GM12878 (cell line): ENCODE measurements around the gene SAP30L. TPM values are rescaled to one million over a fixed set of nuclear protein-coding genes. Genes with fewer than 3 reads are reported as not detected.

ENCODE experiments used
- ATAC-seq: fragments of 200-7000 bp; cut with Tn5 transposase; 3 replicates; pipeline ENCODE4 v1.9.1; 2020; ENCODE audit warnings: mild to moderate bottlenecking, moderate library complexity
- BruUV-seq: library from RNA; stranded (reverse); fragments of 400-500 nt; replicated peaks from 2 replicates; lab custom pipeline; 2021; lab: Mats Ljungman, UMichigan
- CTCF ChIA-PET: fragments of 300-600 bp; sonication (Branson Sonifier 250); formaldehyde crosslinking; extraction: SDS; loops from one replicate; lab custom pipeline; 2021; ENCODE audit warnings: inconsistent platforms; lab: Yijun Ruan, JAX
- POLR2A ChIA-PET: fragments of 350-600 bp; formaldehyde crosslinking; extraction: SDS; loops from one replicate; lab custom pipeline; 2021; ENCODE audit warnings: inconsistent platforms; lab: Charles Lee
- RAD21 ChIA-PET: fragments of 300-600 bp; sonication (Branson Sonifier 250); formaldehyde crosslinking; loops from one replicate; lab custom pipeline; 2023; ENCODE audit warnings: antibody characterized with exemption; ENCODE audit not compliant: unreplicated experiment; lab: Charles Lee
- SMC1A ChIA-PET: fragments of 300-600 bp; sonication (Branson Sonifier 250); formaldehyde crosslinking; loops from one replicate; lab custom pipeline; 2023; ENCODE audit not compliant: unreplicated experiment, uncharacterized antibody; lab: Charles Lee
- DNase-seq: peaks from one replicate; pipeline ENCODE4 v3.0.0-alpha.2; 2011; ENCODE audit warnings: low read depth, low spot score
- FAIRE-seq: peaks from 3 replicates; lab custom pipeline; 2011; peaks lifted over from hg19 to GRCh38; lab: Jason Lieb, UNC
- H2AFZ ChIP-seq: 2 replicates; pipeline ENCODE4 v1.6.0; 2011; ENCODE audit warnings: low read depth, low read length, control low read depth; ENCODE audit not compliant: control insufficient read depth
- H3K27ac ChIP-seq: 2 replicates; pipeline ENCODE4 v1.5.1; 2011; ENCODE audit warnings: control low read depth; ENCODE audit not compliant: control insufficient read depth, insufficient read depth
- H3K27me3 ChIP-seq, 2 experiments: replicated peaks in 1 of 2; 2 replicates each; pipeline versions ENCODE4 v1.6.0 to v1.6.1; 2011; ENCODE audit warnings: low read length in 1 of 2; ENCODE audit not compliant: control insufficient read depth in 2 of 2, insufficient read depth in 2 of 2
- H3K36me3 ChIP-seq, 2 experiments: 2 replicates each; pipeline ENCODE4 v1.5.1; 2011; ENCODE audit warnings: low read length in 1 of 2; ENCODE audit not compliant: control insufficient read depth in 2 of 2, insufficient read depth in 2 of 2
- H3K4me1 ChIP-seq: 2 replicates; pipeline ENCODE4 v1.6.1; 2011; ENCODE audit warnings: mild to moderate bottlenecking, low read length, moderate library complexity, mixed read lengths; ENCODE audit not compliant: control insufficient read depth, insufficient read depth
- H3K4me2 ChIP-seq: 2 replicates; pipeline ENCODE4 v1.6.0; 2011; ENCODE audit warnings: control low read depth; ENCODE audit not compliant: control insufficient read depth, insufficient read depth
- H3K4me3 ChIP-seq: fragments of 200-600 bp; sonication (generic); 2 replicates; pipeline ENCODE4 v1.5.1; 2016
- H3K79me2 ChIP-seq: 2 replicates; pipeline ENCODE4 v1.6.0; 2011; ENCODE audit warnings: low read length; ENCODE audit not compliant: control insufficient read depth, insufficient read depth
- H3K9ac ChIP-seq: 2 replicates; pipeline ENCODE4 v1.8.0; 2011; ENCODE audit warnings: low read length, control low read depth, mixed read lengths; ENCODE audit not compliant: control insufficient read depth, insufficient read depth
- H3K9me3 ChIP-seq: replicated peaks from 3 replicates; pipeline ENCODE4 v1.5.1; 2011; ENCODE audit warnings: mild to moderate bottlenecking, low read length; ENCODE audit not compliant: control insufficient read depth, insufficient read depth
- H4K20me1 ChIP-seq: 2 replicates; pipeline ENCODE4 v1.6.0; 2011; ENCODE audit not compliant: control insufficient read depth, insufficient read depth
- KAT2A ChIP-seq: conservative IDR thresholded peaks from 2 replicates; pipeline ENCODE4 v1.6.1; 2011; ENCODE audit warnings: low read depth, low read length; ENCODE audit not compliant: control insufficient read depth
- KLF5 ChIP-seq: fragments of 450-650 bp; IDR thresholded peaks from 2 replicates; pipeline ENCODE4 v1.6.1; 2014; ENCODE audit warnings: mild to moderate bottlenecking; ENCODE audit not compliant: partially characterized antibody
- PAX5 ChIP-seq: IDR thresholded peaks from 2 replicates; pipeline ENCODE4 v1.6.1; 2011; ENCODE audit warnings: low read depth, low read length, borderline replicate concordance
- RUNX3 ChIP-seq: IDR thresholded peaks from 2 replicates; pipeline ENCODE4 v1.6.1; 2012; ENCODE audit warnings: low read length, inconsistent platforms
- SIX5 ChIP-seq: IDR thresholded peaks from 2 replicates; pipeline ENCODE4 v1.6.1; 2011; ENCODE audit warnings: mild to moderate bottlenecking, low read depth, low read length, moderate library complexity; ENCODE audit not compliant: severe bottlenecking
- SP1 ChIP-seq: IDR thresholded peaks from one replicate; pipeline ENCODE4 v1.6.1; 2011; ENCODE audit warnings: low read depth, low read length
- SPI1 ChIP-seq: IDR thresholded peaks from 2 replicates; pipeline ENCODE4 v1.6.1; 2011; ENCODE audit warnings: low read depth, mild to moderate bottlenecking, low read length, moderate library complexity, borderline replicate concordance; ENCODE audit not compliant: insufficient read depth
- TBL1XR1 ChIP-seq: IDR thresholded peaks from 2 replicates; pipeline ENCODE4 v1.6.1; 2012; ENCODE audit warnings: low read depth, low read length, improper control_type of control experiment
- WGBS: methylation state at CpG from one replicate; pipeline ENCODE4 v1.1.6; 2016; ENCODE audit warnings: low lambda C conversion rate; ENCODE audit not compliant: insufficient replicate concordance, insufficient coverage; ENCODE audit errors: missing lambda C conversion rate; 5-methylcytosine and 5-hydroxymethylcytosine counted together
- in situ Hi-C: fragments of 300-500 bp; cut with MboI; formaldehyde crosslinking; loops from 9 replicates; pipeline ENCODE4 v1.14.3; 2018; ENCODE audit warnings: mixed read lengths
- intact Hi-C: fragments of 100-400 bp; cut with micrococcal nuclease; formaldehyde crosslinking; loops from one replicate; pipeline ENCODE4 v1.14.2; 2022; ENCODE audit not compliant: unreplicated experiment
- polyA plus RNA-seq, 11 experiments: library from polyadenylated mRNA; depleted of rRNA in 4 of 11; unstranded in 6 of 11; stranded (reverse) in 5 of 11; fragments of >200 nt; fragmentation: Nextera tagmentation in 4 of 11; fragmentation: Illumina TruSeq in 1 of 11; extraction: Ambion mirVana in 4 of 11; extraction: Trizol in 1 of 11; gene quantifications; 1 replicate in 1 of 11; 2 replicates in 10 of 11; pipeline versions ENCODE4 v1.2.1 to v1.2.3, GENCODE V29; 2011 to 2016; ENCODE audit warnings: inconsistent platforms in 2 of 11, missing spikeins in 2 of 11, low read depth in 1 of 11
- total RNA-seq, 4 experiments: library from RNA; depleted of rRNA in 3 of 4; stranded (reverse); fragments of >200 nt in 3 of 4; fragmentation: Illumina TruSeq in 1 of 4; extraction: Trizol in 1 of 4; gene quantifications; 2 replicates each; pipeline versions ENCODE4 v1.2.1 to v1.2.3, GENCODE V29; 2013 to 2021
- TF ChIP-seq, protein P1 (sequence below): IDR thresholded peaks from 2 replicates; pipeline ENCODE4 v1.6.1; 2012; ENCODE audit warnings: mild to moderate bottlenecking, low read depth, low read length

Gene SAP30L
- total and polyA plus RNA-seq, 10 of the 15 experiments (the other 5 are each of a cell fraction or from before 2014, with no cell fraction given) = 2.4 to 36.8 (median 15.7) TPM

DNA sequence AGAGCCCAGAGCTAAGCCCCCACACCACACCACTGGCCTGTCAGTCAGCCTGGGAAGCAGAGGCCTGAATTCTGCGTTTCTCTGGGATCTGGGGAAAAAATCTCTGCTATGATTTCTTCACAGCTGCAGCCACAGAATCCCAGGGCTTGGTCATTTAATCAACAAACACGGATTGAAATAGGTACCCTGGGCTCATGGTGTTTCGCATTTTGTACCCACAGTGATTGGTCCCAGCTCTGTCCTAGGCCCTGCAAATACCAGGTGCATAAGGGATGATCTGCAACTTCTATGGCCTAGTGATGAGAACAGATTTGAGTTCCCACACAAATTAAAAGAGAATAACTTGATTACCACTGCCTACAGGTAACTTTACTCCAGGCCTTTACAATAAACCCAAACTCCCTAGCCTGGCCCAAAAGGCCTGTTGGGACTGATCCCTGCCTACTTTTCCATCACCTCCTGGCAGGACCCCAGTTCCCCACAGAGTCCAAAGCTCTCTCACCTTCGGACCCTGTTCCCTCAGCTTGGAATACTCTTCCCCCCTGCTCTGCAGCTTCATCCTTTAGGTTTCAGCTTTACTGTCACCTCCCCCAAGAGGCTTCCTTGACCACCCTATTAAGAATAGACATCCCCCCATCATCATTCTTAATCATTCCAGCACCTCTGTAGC, 14.7 kb upstream of the SAP30L start (continued):
- TF ChIP-seq, protein P1, sequence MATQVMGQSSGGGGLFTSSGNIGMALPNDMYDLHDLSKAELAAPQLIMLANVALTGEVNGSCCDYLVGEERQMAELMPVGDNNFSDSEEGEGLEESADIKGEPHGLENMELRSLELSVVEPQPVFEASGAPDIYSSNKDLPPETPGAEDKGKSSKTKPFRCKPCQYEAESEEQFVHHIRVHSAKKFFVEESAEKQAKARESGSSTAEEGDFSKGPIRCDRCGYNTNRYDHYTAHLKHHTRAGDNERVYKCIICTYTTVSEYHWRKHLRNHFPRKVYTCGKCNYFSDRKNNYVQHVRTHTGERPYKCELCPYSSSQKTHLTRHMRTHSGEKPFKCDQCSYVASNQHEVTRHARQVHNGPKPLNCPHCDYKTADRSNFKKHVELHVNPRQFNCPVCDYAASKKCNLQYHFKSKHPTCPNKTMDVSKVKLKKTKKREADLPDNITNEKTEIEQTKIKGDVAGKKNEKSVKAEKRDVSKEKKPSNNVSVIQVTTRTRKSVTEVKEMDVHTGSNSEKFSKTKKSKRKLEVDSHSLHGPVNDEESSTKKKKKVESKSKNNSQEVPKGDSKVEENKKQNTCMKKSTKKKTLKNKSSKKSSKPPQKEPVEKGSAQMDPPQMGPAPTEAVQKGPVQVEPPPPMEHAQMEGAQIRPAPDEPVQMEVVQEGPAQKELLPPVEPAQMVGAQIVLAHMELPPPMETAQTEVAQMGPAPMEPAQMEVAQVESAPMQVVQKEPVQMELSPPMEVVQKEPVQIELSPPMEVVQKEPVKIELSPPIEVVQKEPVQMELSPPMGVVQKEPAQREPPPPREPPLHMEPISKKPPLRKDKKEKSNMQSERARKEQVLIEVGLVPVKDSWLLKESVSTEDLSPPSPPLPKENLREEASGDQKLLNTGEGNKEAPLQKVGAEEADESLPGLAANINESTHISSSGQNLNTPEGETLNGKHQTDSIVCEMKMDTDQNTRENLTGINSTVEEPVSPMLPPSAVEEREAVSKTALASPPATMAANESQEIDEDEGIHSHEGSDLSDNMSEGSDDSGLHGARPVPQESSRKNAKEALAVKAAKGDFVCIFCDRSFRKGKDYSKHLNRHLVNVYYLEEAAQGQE = no peak
- TF ChIP-seq SP1 = no peak
- no peak for TF ChIP-seq PAX5
- TF ChIP-seq KLF5 = no peak
- TF ChIP-seq KAT2A = no peak
- TF ChIP-seq TBL1XR1 = no peak

DNA sequence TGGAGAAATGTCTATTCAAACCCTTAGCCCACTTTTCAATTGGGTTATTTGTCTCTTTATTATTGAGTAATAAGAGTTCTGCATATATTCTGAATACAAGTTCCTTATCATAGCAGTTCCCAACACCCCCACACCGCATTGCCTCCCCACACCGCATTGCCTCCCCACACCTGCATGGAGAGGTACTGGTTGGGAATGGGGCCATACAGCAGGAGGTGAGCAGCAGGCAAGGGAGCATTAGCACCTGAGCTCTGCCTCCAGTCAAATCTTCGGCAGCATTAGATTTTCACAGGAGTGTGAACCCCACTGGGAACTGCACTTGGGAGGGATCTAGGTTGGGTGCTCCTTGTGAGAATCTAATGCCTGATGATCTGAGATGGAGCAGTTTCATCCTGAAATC, 10.6 kb upstream of the SAP30L start:
- Histone ChIP-seq H3K27ac (no peak overlapping the region), H2AFZ (no peak overlapping the region), H3K79me2 (no peaks in the 10 kb centered on the region), H3K9ac (no peak overlapping the region), H4K20me1 (no peaks in the 10 kb centered on the region), H3K4me3 (no peak overlapping the region)
- ChIA-PET POLR2A (no interaction called here), SMC1A (no interaction called here)
- intact Hi-C loops = no loop called here
- FAIRE-seq = no peak
- TF ChIP-seq RUNX3 (no peak), SPI1 (no peak), SIX5 (no peak)
- TF ChIP-seq, all 136 proteins: peak for 0
- Histone ChIP-seq H3K4me1 (no peaks in the 10 kb centered on the region), H3K36me3 (peaks cover 1 to 11% of the 10 kb centered on the region in 2 experiments), H3K27me3 (no peaks in the 10 kb centered on the region), H3K4me2 (no peak overlapping the region), H3K9me3 (no peaks in the 10 kb centered on the region)
- 99% methylated on average over 3 of the region's 3 CpGs for WGBS
- in situ Hi-C loops = no loop called here
- ChIA-PET RAD21 (no interaction called here), CTCF (no interaction called here)
- ATAC-seq (no peak), DNase-seq (no peak)
- no TSS peak for BruUV-seq
